HCT116 (cell line): ENCODE measurements around the gene POLR3H. TPM values are rescaled to one million over a fixed set of nuclear protein-coding genes. Genes with fewer than 3 reads are reported as not detected.

Experiments used
- ATAC-seq: fragments of 200-7000 bp; cut with Tn5 transposase; 2 replicates; pipeline ENCODE4 v1.9.1; 2020; ENCODE audit warnings: mild to moderate bottlenecking, moderate library complexity
- BruUV-seq: library from RNA; stranded (reverse); fragments of 400-500 nt; replicated peaks from 2 replicates; lab custom pipeline; 2021; lab: Mats Ljungman, UMichigan
- CTCF ChIA-PET: fragments of 300-600 bp; sonication (Branson Sonifier 250); formaldehyde crosslinking; loops from one replicate; lab custom pipeline; 2021; ENCODE audit warnings: antibody characterized with exemption; lab: Charles Lee
- POLR2A ChIA-PET: fragments of 300-600, 350-600 bp; sonication (Branson Sonifier 250); formaldehyde crosslinking; loops from one replicate; lab custom pipeline; 2021; ENCODE audit warnings: antibody characterized with exemption; lab: Charles Lee
- RAD21 ChIA-PET, 2 experiments: fragments of 300-600 bp; sonication (Branson Sonifier 250); formaldehyde crosslinking; loops; one replicate each; lab custom pipeline; 2023; ENCODE audit warnings: low total read pairs in 2 of 2; ENCODE audit not compliant: uncharacterized antibody in 2 of 2, unreplicated experiment in 2 of 2, low non-redundant PET in 1 of 2; lab: Charles Lee
- DNase-seq: peaks from one replicate; pipeline ENCODE4 v3.0.0-alpha.2; 2010; ENCODE audit warnings: low read depth, low spot score
- H2AFZ ChIP-seq: fragments of 200-600 bp; shearing (Covaris generic), sonication (generic); 2 replicates; pipeline ENCODE4 v1.6.1; 2017; ENCODE audit warnings: low read depth, mixed run types, mixed read lengths, antibody characterized with exemption, low read length; ENCODE audit not compliant: poor library complexity, severe bottlenecking
- H3K27ac ChIP-seq: 2 replicates; pipeline ENCODE4 v1.5.1; 2012; ENCODE audit warnings: low read depth, low read length
- H3K27me3 ChIP-seq: fragments of 200-600 bp; sonication (generic); 2 replicates; pipeline ENCODE4 v1.6.1; 2016; ENCODE audit warnings: mixed run types, low read length, mixed read lengths; ENCODE audit not compliant: insufficient read depth
- H3K36me3 ChIP-seq, 2 experiments: fragments of 200-500 bp in 1 of 2; fragments of 200-600 bp in 1 of 2; sonication (Bioruptor generic) in 1 of 2; sonication (generic) in 1 of 2; 2 replicates each; pipeline versions ENCODE4 v1.5.1 to v1.6.1; 2014 to 2016; ENCODE audit warnings: low read length in 2 of 2, inconsistent platforms in 1 of 2, mixed read lengths in 1 of 2, mixed run types in 1 of 2; ENCODE audit not compliant: insufficient read depth in 2 of 2, control insufficient read depth in 1 of 2
- H3K4me1 ChIP-seq, 2 experiments: fragments of 200-600 bp in 1 of 2; sonication (generic) in 1 of 2; 2 replicates each; pipeline versions ENCODE4 v1.5.1 to v1.6.1; 2012 to 2017; ENCODE audit warnings: low read length in 2 of 2, inconsistent platforms in 1 of 2, mild to moderate bottlenecking in 1 of 2, mixed read lengths in 1 of 2, mixed run types in 1 of 2, moderate library complexity in 1 of 2; ENCODE audit not compliant: insufficient read depth in 2 of 2, control insufficient read depth in 1 of 2
- H3K4me2 ChIP-seq: fragments of 200-600 bp; sonication (generic); 2 replicates; pipeline ENCODE4 v1.6.1; 2017; ENCODE audit warnings: mixed run types, low read length, mixed read lengths
- H3K4me3 ChIP-seq, 2 experiments: fragments of 200-600 bp in 1 of 2; sonication (generic) in 1 of 2; replicated peaks in 1 of 2; 2 replicates each; pipeline ENCODE4 v1.5.1; 2011 to 2016; ENCODE audit warnings: low read length in 2 of 2, control low read depth in 1 of 2, low read depth in 1 of 2, mild to moderate bottlenecking in 1 of 2, mixed read lengths in 1 of 2, mixed run types in 1 of 2
- H3K79me2 ChIP-seq: fragments of 200-600 bp; sonication (generic); 2 replicates; pipeline ENCODE4 v1.6.1; 2017; ENCODE audit warnings: mild to moderate bottlenecking, mixed run types, low read length, moderate library complexity, mixed read lengths; ENCODE audit not compliant: insufficient read depth
- H3K9ac ChIP-seq: fragments of 200-600 bp; sonication (generic); 2 replicates; pipeline ENCODE4 v1.6.1; 2016; ENCODE audit warnings: low read length, mixed read lengths
- H3K9me2 ChIP-seq: fragments of 200-600 bp; sonication (generic), shearing (Covaris generic); 2 replicates; pipeline ENCODE4 v1.6.1; 2017; ENCODE audit warnings: mixed run types, mild to moderate bottlenecking, moderate library complexity; ENCODE audit not compliant: insufficient read depth
- H3K9me3 ChIP-seq, 2 experiments: fragments of 200-500 bp in 1 of 2; fragments of 200-600 bp in 1 of 2; sonication (Bioruptor generic) in 1 of 2; sonication (generic) in 1 of 2; 2 replicates each; pipeline ENCODE4 v1.6.1; 2014 to 2017; ENCODE audit warnings: low read length in 2 of 2, mixed read lengths in 2 of 2, inconsistent platforms in 1 of 2, low read depth in 1 of 2, mild to moderate bottlenecking in 1 of 2, mixed run types in 1 of 2, moderate library complexity in 1 of 2; ENCODE audit not compliant: control insufficient read depth in 1 of 2, insufficient read depth in 1 of 2
- H4K20me1 ChIP-seq: fragments of 200-600 bp; sonication (generic), shearing (Covaris generic); 2 replicates; pipeline ENCODE4 v1.6.1; 2017; ENCODE audit warnings: mixed run types, mild to moderate bottlenecking, moderate library complexity; ENCODE audit not compliant: insufficient read depth
- CBX3 ChIP-seq: IDR thresholded peaks from 2 replicates; pipeline ENCODE4 v1.6.1; 2012; ENCODE audit warnings: low read depth
- CEBPB ChIP-seq: IDR thresholded peaks from 2 replicates; pipeline ENCODE4 v1.6.1; 2012; ENCODE audit warnings: low read depth
- EGR1 ChIP-seq: IDR thresholded peaks from 2 replicates; pipeline ENCODE4 v1.6.1; 2012; ENCODE audit warnings: low read depth
- ELF1 ChIP-seq: IDR thresholded peaks from 2 replicates; pipeline ENCODE4 v1.6.1; 2012; ENCODE audit warnings: low read depth, borderline replicate concordance
- JUND ChIP-seq: IDR thresholded peaks from 2 replicates; pipeline ENCODE4 v1.6.1; 2012
- POLR2A ChIP-seq: IDR thresholded peaks from 2 replicates; pipeline ENCODE4 v1.7.0; 2011; ENCODE audit warnings: borderline replicate concordance; ENCODE audit not compliant: insufficient read depth, insufficient read length; ENCODE audit errors: extremely low read depth
- POLR2AphosphoS5 ChIP-seq: IDR thresholded peaks from 2 replicates; pipeline ENCODE4 v1.6.1; 2011; ENCODE audit warnings: mild to moderate bottlenecking, low read depth, low read length, moderate library complexity
- RAD21 ChIP-seq: IDR thresholded peaks from 2 replicates; pipeline ENCODE4 v1.6.1; 2012; ENCODE audit warnings: low read depth, mild to moderate bottlenecking
- SIN3A ChIP-seq: IDR thresholded peaks from 2 replicates; pipeline ENCODE4 v1.6.1; 2012; ENCODE audit warnings: low read depth
- ZFX ChIP-seq: fragments of 450-650 bp; IDR thresholded peaks from 2 replicates; pipeline ENCODE4 v1.6.1; 2017
- ZNF274 ChIP-seq: fragments of 200-500 bp; sonication (Bioruptor generic); IDR thresholded peaks from 2 replicates; pipeline ENCODE4 v1.6.1; 2014; ENCODE audit warnings: mild to moderate bottlenecking, low read depth, low read length, inconsistent platforms
- intact Hi-C: fragments of 100-400 bp; cut with micrococcal nuclease; formaldehyde crosslinking; loops from 2 replicates; pipeline ENCODE4 v1.10.0; 2022
- total RNA-seq: library from RNA; stranded (reverse); gene quantifications from one replicate; pipeline ENCODE4 v1.2.1, GENCODE V29; 2021; ENCODE audit not compliant: unreplicated experiment
- TF ChIP-seq, protein P1 (sequence below): IDR thresholded peaks from 2 replicates; pipeline ENCODE4 v1.6.1; 2012
- TF ChIP-seq, protein P2 (sequence below): IDR thresholded peaks from 2 replicates; pipeline ENCODE4 v1.6.1; 2012
- TF ChIP-seq, protein P3 (sequence below): IDR thresholded peaks from 2 replicates; pipeline ENCODE4 v1.6.1; 2012; ENCODE audit warnings: low read depth

POLR3H gene
- total RNA-seq, 1 experiment from 2014 or later = 62.1 TPM

DNA sequence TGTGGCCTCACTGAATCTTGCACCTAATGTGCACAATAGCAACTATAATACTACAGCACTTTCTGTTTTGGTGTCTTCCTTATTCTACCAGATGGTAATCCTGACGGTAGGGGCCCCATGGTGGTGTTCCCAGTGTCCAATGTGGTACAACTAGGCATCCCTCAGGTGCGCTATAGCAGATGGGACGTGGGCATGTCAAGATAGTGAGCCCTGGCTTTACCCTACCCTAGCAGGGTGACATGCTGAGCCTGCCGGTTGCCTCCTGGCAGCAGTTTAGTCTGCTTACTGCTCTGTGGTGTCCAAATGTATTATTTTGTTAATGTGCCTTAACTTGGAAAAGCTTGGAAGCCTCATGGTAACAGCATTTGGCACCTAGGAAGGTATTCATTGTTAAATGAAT lies 56.2 kb downstream of the POLR3H start:
- Histone ChIP-seq H3K9me2 (no peaks in the 10 kb centered on the region), H3K36me3 (no peaks in the 10 kb centered on the region), H3K27me3 (no peaks in the 10 kb centered on the region), H4K20me1 (peaks cover 8% of the 10 kb centered on the region; the same call in 1 of the 2 replicates), H3K79me2 (peaks cover 89% of the 10 kb centered on the region), H3K4me3 (no peak overlapping the region), H3K4me2 (no peak overlapping the region), H3K4me1 (no peaks in the 10 kb centered on the region), H3K27ac (no peak overlapping the region), H3K9ac (no peak overlapping the region), H3K9me3 (no peaks in the 10 kb centered on the region), H2AFZ (no peak overlapping the region)
- ChIA-PET RAD21 (no interaction called here), POLR2A (no interaction called here), CTCF (no interaction called here)
- ATAC-seq = no peak
- no TSS peak for BruUV-seq
- no peak for DNase-seq
- TF ChIP-seq ZFX = no peak
- no peak for TF ChIP-seq POLR2A
- TF ChIP-seq RAD21 = no peak
- no peak for TF ChIP-seq ELF1
- TF ChIP-seq, protein P1, sequence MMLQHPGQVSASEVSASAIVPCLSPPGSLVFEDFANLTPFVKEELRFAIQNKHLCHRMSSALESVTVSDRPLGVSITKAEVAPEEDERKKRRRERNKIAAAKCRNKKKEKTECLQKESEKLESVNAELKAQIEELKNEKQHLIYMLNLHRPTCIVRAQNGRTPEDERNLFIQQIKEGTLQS = no peak
- no peak for TF ChIP-seq CBX3
- no peak for TF ChIP-seq SIN3A
- intact Hi-C loops = no loop called here

DNA sequence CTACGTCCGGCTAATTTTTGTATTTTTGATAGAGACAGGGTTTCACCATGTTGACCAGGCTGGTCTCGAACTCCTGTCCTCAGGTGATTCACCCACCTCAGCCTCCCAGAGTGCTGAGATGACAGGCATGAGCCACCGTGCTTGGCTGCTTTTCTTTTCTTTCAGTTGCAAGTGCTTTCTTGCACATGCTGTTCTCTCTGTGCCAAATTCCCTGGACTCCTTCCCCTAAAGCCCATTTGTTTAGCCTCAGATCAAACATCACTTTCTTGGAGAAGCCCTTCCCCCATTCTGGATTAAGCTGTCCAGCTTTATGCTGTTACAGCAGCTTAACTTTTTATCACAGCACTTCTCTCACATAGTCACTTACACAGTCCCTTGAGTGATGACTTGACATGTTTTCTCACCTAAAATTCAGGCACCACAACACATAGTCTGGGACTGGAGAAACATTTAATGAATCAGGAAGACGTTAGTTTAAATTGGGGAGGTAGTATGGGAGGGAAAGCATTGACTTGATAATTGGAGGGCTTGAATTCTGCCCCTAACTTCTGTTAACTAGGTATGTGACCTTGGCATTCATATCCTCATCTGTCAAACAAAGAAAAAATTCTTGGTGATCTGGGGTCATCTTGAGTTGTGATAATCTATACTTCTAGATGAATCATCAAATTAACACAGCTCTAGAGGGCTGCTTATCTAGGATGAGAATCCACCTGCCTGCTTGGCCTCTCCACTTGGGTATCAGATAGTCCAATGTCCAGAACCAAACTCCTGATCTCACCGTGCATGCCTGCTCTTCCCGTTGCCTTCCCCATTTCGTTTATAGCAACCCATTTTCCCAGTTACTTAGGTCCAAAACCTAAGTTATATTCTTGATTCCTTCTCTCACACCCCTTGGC lies 57.0 kb downstream of the POLR3H start:
- TF ChIP-seq EGR1 (no peak), ZFX (no peak), CEBPB (no peak), POLR2AphosphoS5 (no peak), JUND (no peak), ZNF274 (no peak)
- TF ChIP-seq, protein P2, sequence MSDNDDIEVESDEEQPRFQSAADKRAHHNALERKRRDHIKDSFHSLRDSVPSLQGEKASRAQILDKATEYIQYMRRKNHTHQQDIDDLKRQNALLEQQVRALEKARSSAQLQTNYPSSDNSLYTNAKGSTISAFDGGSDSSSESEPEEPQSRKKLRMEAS = no peak
- TF ChIP-seq, protein P1 = no peak
- TF ChIP-seq, protein P3, sequence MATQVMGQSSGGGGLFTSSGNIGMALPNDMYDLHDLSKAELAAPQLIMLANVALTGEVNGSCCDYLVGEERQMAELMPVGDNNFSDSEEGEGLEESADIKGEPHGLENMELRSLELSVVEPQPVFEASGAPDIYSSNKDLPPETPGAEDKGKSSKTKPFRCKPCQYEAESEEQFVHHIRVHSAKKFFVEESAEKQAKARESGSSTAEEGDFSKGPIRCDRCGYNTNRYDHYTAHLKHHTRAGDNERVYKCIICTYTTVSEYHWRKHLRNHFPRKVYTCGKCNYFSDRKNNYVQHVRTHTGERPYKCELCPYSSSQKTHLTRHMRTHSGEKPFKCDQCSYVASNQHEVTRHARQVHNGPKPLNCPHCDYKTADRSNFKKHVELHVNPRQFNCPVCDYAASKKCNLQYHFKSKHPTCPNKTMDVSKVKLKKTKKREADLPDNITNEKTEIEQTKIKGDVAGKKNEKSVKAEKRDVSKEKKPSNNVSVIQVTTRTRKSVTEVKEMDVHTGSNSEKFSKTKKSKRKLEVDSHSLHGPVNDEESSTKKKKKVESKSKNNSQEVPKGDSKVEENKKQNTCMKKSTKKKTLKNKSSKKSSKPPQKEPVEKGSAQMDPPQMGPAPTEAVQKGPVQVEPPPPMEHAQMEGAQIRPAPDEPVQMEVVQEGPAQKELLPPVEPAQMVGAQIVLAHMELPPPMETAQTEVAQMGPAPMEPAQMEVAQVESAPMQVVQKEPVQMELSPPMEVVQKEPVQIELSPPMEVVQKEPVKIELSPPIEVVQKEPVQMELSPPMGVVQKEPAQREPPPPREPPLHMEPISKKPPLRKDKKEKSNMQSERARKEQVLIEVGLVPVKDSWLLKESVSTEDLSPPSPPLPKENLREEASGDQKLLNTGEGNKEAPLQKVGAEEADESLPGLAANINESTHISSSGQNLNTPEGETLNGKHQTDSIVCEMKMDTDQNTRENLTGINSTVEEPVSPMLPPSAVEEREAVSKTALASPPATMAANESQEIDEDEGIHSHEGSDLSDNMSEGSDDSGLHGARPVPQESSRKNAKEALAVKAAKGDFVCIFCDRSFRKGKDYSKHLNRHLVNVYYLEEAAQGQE = no peak
- H3K79me2 ChIP-seq = peaks cover 90% of the 10 kb centered on the region
- intact Hi-C loops = no loop called here
- H3K36me3 ChIP-seq = no peaks in the 10 kb centered on the region
- no peak overlapping the region for H2AFZ ChIP-seq
- H3K27ac ChIP-seq = no peak overlapping the region
- DNase-seq = no peak
- peaks cover 8% of the 10 kb centered on the region; the same call in 1 of the 2 replicates for H4K20me1 ChIP-seq
- H3K9me3 ChIP-seq = no peaks in the 10 kb centered on the region
- peaks cover 0 to 5% of the 10 kb centered on the region in 2 experiments; a peak in 1 of 4 replicates for H3K4me1 ChIP-seq
- CTCF ChIA-PET = no interaction called here
- no peak overlapping the region for H3K9ac ChIP-seq
- RAD21 ChIA-PET = no interaction called here
- H3K9me2 ChIP-seq = no peaks in the 10 kb centered on the region
- H3K27me3 ChIP-seq = no peaks in the 10 kb centered on the region
- BruUV-seq = no TSS peak
- POLR2A ChIA-PET = interaction anchor here (1.1 kb wide), 1 partner anchor 19 kb away, joined by 5 read pairs; the partner anchor contains the start of genes ACO2 and PHF5A
- H3K4me2 ChIP-seq = no peak overlapping the region
- H3K4me3 ChIP-seq = no peak overlapping the region
- no peak for ATAC-seq
